Measurements from ENCODE around the gene C1orf87. TPM values are rescaled to one million over a fixed set of nuclear protein-coding genes. Genes with fewer than 3 reads are reported as not detected.

C1orf87 gene
- total and polyA plus RNA-seq, 4 donors: 0.23 to 1.0 (median 0.45) TPM

- ATAC-seq (ENCODE audit: low FRiP score): no peak
Observed at GRCh38 chr1:60031146-60031545, 42.4 kb downstream of the C1orf87 start.

DNA sequence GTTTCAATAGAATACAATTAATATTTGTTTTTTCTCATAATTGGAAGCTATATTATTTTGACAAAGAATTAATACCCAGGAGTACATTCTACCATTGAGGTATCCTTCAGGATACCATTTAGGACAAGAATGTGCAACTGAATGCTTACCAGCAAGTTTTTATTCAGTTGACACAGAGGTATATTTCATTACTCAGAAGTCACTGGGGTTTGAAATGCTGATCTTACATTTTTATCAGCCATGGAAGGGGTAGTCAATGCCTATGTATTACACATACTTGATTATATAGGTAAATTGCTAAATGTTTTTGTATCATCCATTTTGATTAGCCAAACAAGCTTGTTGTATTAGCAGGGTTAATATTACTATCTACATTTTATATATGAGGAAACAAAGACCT is 48.0 kb downstream of the C1orf87 start:
- DNase-seq: no peak
- H3K4me1 ChIP-seq (ENCODE audit: control insufficient read depth in 1 of 2, insufficient read depth in 2 of 2, low read length in 2 of 2): no peaks in the 10 kb centered on the region
- no peak overlapping the region for H3K4me3 ChIP-seq (ENCODE audit: low read length in 2 of 2)
- ATAC-seq (ENCODE audit: low FRiP score): no peak
- no peaks in the 10 kb centered on the region for H3K9me3 ChIP-seq (ENCODE audit: control insufficient read depth, low read length)
- H3K27ac ChIP-seq (ENCODE audit: low read depth in 1 of 2, low read length in 2 of 2): no peak overlapping the region
- no peaks in the 10 kb centered on the region for H3K36me3 ChIP-seq (ENCODE audit: control insufficient read depth in 1 of 2, insufficient read depth in 2 of 2, low read length in 1 of 2)
- H3K27me3 ChIP-seq (ENCODE audit: control insufficient read depth in 1 of 2, insufficient read depth in 2 of 2, low read length in 1 of 2): no peaks in the 10 kb centered on the region
- intact Hi-C loops (cut with DNase I): no loop called here

More at GRCh38 chr1:60031146-60031545, 42.4 kb downstream of the C1orf87 start:
- no peak overlapping the region for H3K4me3 ChIP-seq (ENCODE audit: low read length in 2 of 2)
- no peak overlapping the region for H3K27ac ChIP-seq (ENCODE audit: low read depth in 1 of 2, low read length in 2 of 2)
- H3K27me3 ChIP-seq (ENCODE audit: control insufficient read depth in 1 of 2, insufficient read depth in 2 of 2, low read length in 1 of 2): no peaks in the 10 kb centered on the region
- intact Hi-C loops (cut with DNase I): no loop called here
- no peaks in the 10 kb centered on the region for H3K36me3 ChIP-seq (ENCODE audit: control insufficient read depth in 1 of 2, insufficient read depth in 2 of 2, low read length in 1 of 2)
- DNase-seq: no peak
- H3K4me1 ChIP-seq (ENCODE audit: control insufficient read depth in 1 of 2, insufficient read depth in 2 of 2, low read length in 2 of 2): no peaks in the 10 kb centered on the region
- WGBS, 2 donors: 24 to 28% methylated on average over 3 of the region's 3 CpGs
- no peaks in the 10 kb centered on the region for H3K9me3 ChIP-seq (ENCODE audit: control insufficient read depth, low read length)

GRCh38 chr1:60017508-60018205 is 55.9 kb downstream of the C1orf87 start:
- intact Hi-C loops (cut with DNase I): no loop called here
- ATAC-seq (ENCODE audit: low FRiP score): no peak
- Histone ChIP-seq H3K27ac (ENCODE audit: low read depth in 1 of 2, low read length in 2 of 2) (no peak overlapping the region), H3K4me1 (ENCODE audit: control insufficient read depth in 1 of 2, insufficient read depth in 2 of 2, low read length in 2 of 2) (no peaks in the 10 kb centered on the region), H3K36me3 (ENCODE audit: control insufficient read depth in 1 of 2, insufficient read depth in 2 of 2, low read length in 1 of 2) (no peaks in the 10 kb centered on the region), H3K27me3 (ENCODE audit: control insufficient read depth in 1 of 2, insufficient read depth in 2 of 2, low read length in 1 of 2) (no peaks in the 10 kb centered on the region), H3K9me3 (ENCODE audit: control insufficient read depth, low read length) (peaks cover 2% of the 10 kb centered on the region), H3K4me3 (ENCODE audit: low read length in 2 of 2) (no peak overlapping the region)
- WGBS, 2 donors: 86% methylated on average over 4 of the region's 4 CpGs
- no peak for DNase-seq

DNA sequence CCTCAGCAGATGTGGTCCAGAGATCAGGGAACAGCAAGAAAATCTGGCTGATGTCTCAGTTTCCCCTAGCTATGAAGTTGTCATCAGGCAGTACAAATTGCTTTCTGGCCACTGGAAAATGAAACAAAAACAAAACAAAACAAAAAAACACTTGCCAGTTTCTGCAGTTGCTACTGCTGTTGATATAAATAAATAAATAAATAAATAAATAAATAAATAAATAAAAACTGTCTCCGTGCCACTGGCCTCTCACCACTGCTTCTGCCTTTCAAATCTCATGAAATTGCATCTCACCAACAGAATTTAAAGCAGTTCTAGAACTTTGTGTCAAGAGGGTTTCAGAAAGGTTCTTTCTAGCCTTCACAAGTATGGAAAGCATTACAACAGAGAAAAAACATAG is 62.9 kb downstream of the C1orf87 start:
- H3K4me1 ChIP-seq (ENCODE audit: control insufficient read depth in 1 of 2, insufficient read depth in 2 of 2, low read length in 2 of 2): no peaks in the 10 kb centered on the region
- H3K4me3 ChIP-seq (ENCODE audit: low read length in 2 of 2): no peak overlapping the region
- intact Hi-C loops (cut with DNase I): no loop called here
- ATAC-seq (ENCODE audit: low FRiP score): no peak
- WGBS, 2 donors: 82 to 89% methylated on average over 1 of the region's 1 CpG
- no peaks in the 10 kb centered on the region for H3K9me3 ChIP-seq (ENCODE audit: control insufficient read depth, low read length)
- H3K27me3 ChIP-seq (ENCODE audit: control insufficient read depth in 1 of 2, insufficient read depth in 2 of 2, low read length in 1 of 2): no peaks in the 10 kb centered on the region
- H3K27ac ChIP-seq (ENCODE audit: low read depth in 1 of 2, low read length in 2 of 2): no peak overlapping the region
- DNase-seq: no peak
- H3K36me3 ChIP-seq (ENCODE audit: control insufficient read depth in 1 of 2, insufficient read depth in 2 of 2, low read length in 1 of 2): no peaks in the 10 kb centered on the region

DNA sequence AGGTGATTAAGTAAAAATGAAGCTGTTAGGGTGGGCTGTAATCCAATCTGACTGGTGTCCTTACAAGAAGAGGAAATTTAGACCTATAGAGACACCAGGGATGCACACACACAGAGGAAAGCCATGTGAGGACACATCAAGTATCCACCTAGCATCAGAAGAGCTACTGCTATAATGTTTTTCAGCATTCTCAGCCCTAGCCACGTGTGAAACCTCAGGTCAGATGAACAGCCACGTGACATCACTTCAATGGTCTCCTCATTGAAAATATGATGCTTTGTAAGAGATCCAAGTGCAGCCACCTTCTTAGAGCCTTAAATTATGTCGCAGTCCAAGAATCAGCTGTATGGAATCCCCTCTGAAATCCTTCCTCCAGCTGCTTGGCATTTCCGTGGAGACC is 65.1 kb downstream of the C1orf87 start:
- ATAC-seq (ENCODE audit: low FRiP score) (no peak), DNase-seq (no peak)
- Histone ChIP-seq H3K27ac (ENCODE audit: low read depth in 1 of 2, low read length in 2 of 2) (no peak overlapping the region), H3K9me3 (ENCODE audit: control insufficient read depth, low read length) (no peaks in the 10 kb centered on the region), H3K36me3 (ENCODE audit: control insufficient read depth in 1 of 2, insufficient read depth in 2 of 2, low read length in 1 of 2) (no peaks in the 10 kb centered on the region), H3K4me1 (ENCODE audit: control insufficient read depth in 1 of 2, insufficient read depth in 2 of 2, low read length in 2 of 2) (no peaks in the 10 kb centered on the region), H3K27me3 (ENCODE audit: control insufficient read depth in 1 of 2, insufficient read depth in 2 of 2, low read length in 1 of 2) (no peaks in the 10 kb centered on the region), H3K4me3 (ENCODE audit: low read length in 2 of 2) (no peak overlapping the region)
- intact Hi-C loops (cut with DNase I): no loop called here
- WGBS, 2 donors: 79 to 84% methylated on average over 4 of the region's 4 CpGs

GRCh38 chr1:60000625-60001024 is 72.9 kb downstream of the C1orf87 start:
- H3K4me3 ChIP-seq (ENCODE audit: low read length in 2 of 2): no peak overlapping the region
- ATAC-seq (ENCODE audit: low FRiP score) (no peak), DNase-seq (no peak)
- H3K27ac ChIP-seq (ENCODE audit: low read depth in 1 of 2, low read length in 2 of 2): peak overlapping the region; percentile 40 to 46
- no peaks in the 10 kb centered on the region for H3K9me3 ChIP-seq (ENCODE audit: control insufficient read depth, low read length)
- peaks cover 7% of the 10 kb centered on the region in 2 donors for H3K4me1 ChIP-seq (ENCODE audit: control insufficient read depth in 1 of 2, insufficient read depth in 2 of 2, low read length in 2 of 2)
- intact Hi-C loops (cut with DNase I): no loop called here
- H3K27me3 ChIP-seq (ENCODE audit: control insufficient read depth in 1 of 2, insufficient read depth in 2 of 2, low read length in 1 of 2): no peaks in the 10 kb centered on the region
- WGBS, 2 donors: 13 to 20% methylated on average over 3 of the region's 3 CpGs
- no peaks in the 10 kb centered on the region for H3K36me3 ChIP-seq (ENCODE audit: control insufficient read depth in 1 of 2, insufficient read depth in 2 of 2, low read length in 1 of 2)

GRCh38 chr1:59999746-60000145 is 73.8 kb downstream of the C1orf87 start:
- Histone ChIP-seq H3K9me3 (ENCODE audit: control insufficient read depth, low read length) (no peaks in the 10 kb centered on the region), H3K36me3 (ENCODE audit: control insufficient read depth in 1 of 2, insufficient read depth in 2 of 2, low read length in 1 of 2) (no peaks in the 10 kb centered on the region), H3K4me3 (ENCODE audit: low read length in 2 of 2) (no peak overlapping the region), H3K27ac (ENCODE audit: low read depth in 1 of 2, low read length in 2 of 2) (peak overlapping the region; percentile 5 to 57), H3K27me3 (ENCODE audit: control insufficient read depth in 1 of 2, insufficient read depth in 2 of 2, low read length in 1 of 2) (no peaks in the 10 kb centered on the region), H3K4me1 (ENCODE audit: control insufficient read depth in 1 of 2, insufficient read depth in 2 of 2, low read length in 2 of 2) (peaks cover 7% of the 10 kb centered on the region in 2 donors)
- intact Hi-C loops (cut with DNase I): loop anchor here (5.0 to 10.0 kb wide), 3 partner anchors 68 to 135 kb away; no protein-coding TSS in a partner anchor
- ATAC-seq (ENCODE audit: low FRiP score) (no peak), DNase-seq (no peak)
- WGBS, 2 donors: 14 to 39% methylated on average over 2 of the region's 2 CpGs

DNA sequence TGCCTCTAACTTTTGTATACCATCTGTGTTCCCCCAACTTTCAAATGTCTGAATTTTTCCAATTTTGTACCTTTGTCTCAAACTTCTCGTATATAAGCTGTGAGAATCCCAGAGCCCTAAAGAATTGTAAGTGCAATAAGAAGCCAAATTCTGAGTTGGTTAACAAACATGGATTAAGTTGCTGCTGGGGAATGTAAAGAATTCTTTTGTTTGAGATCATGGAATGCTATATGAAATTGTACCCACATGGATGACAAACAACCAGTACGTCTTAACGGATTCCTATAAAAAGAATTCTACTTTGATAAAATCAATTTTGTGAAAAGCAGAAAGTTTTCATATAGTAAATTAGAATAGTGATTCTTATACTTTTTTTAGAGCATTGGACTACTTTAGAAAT is 74.6 kb downstream of the C1orf87 start:
- Histone ChIP-seq H3K9me3 (ENCODE audit: control insufficient read depth, low read length) (no peaks in the 10 kb centered on the region), H3K4me1 (ENCODE audit: control insufficient read depth in 1 of 2, insufficient read depth in 2 of 2, low read length in 2 of 2) (peaks cover 7% of the 10 kb centered on the region in 2 donors), H3K27me3 (ENCODE audit: control insufficient read depth in 1 of 2, insufficient read depth in 2 of 2, low read length in 1 of 2) (no peaks in the 10 kb centered on the region), H3K27ac (ENCODE audit: low read depth in 1 of 2, low read length in 2 of 2) (no peak overlapping the region), H3K36me3 (ENCODE audit: control insufficient read depth in 1 of 2, insufficient read depth in 2 of 2, low read length in 1 of 2) (no peaks in the 10 kb centered on the region), H3K4me3 (ENCODE audit: low read length in 2 of 2) (no peak overlapping the region)
- ATAC-seq (ENCODE audit: low FRiP score) (no peak), DNase-seq (no peak)
- WGBS, 2 donors: 94 to 96% methylated on average over 3 of the region's 3 CpGs
- intact Hi-C loops (cut with DNase I): loop anchor here (5.0 to 10.0 kb wide), 3 partner anchors 68 to 136 kb away; no protein-coding TSS in a partner anchor

- Histone ChIP-seq H3K36me3 (ENCODE audit: control insufficient read depth in 1 of 2, insufficient read depth in 2 of 2, low read length in 1 of 2) (no peaks in the 10 kb centered on the region), H3K4me1 (ENCODE audit: control insufficient read depth in 1 of 2, insufficient read depth in 2 of 2, low read length in 2 of 2) (peaks cover 7% of the 10 kb centered on the region in 2 donors), H3K27me3 (ENCODE audit: control insufficient read depth in 1 of 2, insufficient read depth in 2 of 2, low read length in 1 of 2) (no peaks in the 10 kb centered on the region), H3K27ac (ENCODE audit: low read depth in 1 of 2, low read length in 2 of 2) (peak overlapping the region in 1 of 2 donors; percentile 6), H3K9me3 (ENCODE audit: control insufficient read depth, low read length) (no peaks in the 10 kb centered on the region), H3K4me3 (ENCODE audit: low read length in 2 of 2) (no peak overlapping the region)
- WGBS, 2 donors: 26 to 37% methylated on average over 2 of the region's 2 CpGs
- DNase-seq: no peak
- intact Hi-C loops (cut with DNase I): loop anchor here (5.0 to 10.0 kb wide), 3 partner anchors 70 to 137 kb away; no protein-coding TSS in a partner anchor
- no peak for ATAC-seq (ENCODE audit: low FRiP score)
Observed at GRCh38 chr1:59997479-59998115, 76.0 kb downstream of the C1orf87 start.

Data from aorta (tissue), 5 donors.